GM19324 (cell line): Measurements from ENCODE around the gene PEX11B.

ENCODE experiments used
- ATAC-seq: cut with Tn5 transposase; IDR thresholded peaks from one replicate; pipeline ENCODE4 v1.9.1; 2021; ENCODE audit warnings: mild to moderate bottlenecking, moderate library complexity; ENCODE audit not compliant: unreplicated experiment, low FRiP score

Gene PEX11B

DNA sequence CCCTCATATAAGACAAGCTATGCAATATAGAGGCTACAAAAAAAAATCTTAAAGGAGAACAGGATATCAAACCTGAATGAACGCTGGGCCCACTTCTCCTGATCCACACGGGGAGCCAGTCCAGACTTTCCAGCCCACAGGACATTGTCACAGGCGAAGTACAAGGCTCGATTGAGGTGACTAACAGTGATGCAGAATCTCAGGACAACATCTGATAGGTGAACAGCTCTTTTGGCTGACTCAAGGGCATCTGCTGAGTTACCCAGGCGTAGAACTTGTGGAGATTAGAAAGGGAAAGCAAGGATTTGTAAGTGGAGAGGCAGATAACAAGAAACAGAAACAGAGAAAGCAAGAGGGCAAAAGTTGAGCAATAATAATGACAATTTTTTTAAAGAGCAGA, 1.8 kb downstream of the PEX11B start:
- ATAC-seq: no peak

DNA sequence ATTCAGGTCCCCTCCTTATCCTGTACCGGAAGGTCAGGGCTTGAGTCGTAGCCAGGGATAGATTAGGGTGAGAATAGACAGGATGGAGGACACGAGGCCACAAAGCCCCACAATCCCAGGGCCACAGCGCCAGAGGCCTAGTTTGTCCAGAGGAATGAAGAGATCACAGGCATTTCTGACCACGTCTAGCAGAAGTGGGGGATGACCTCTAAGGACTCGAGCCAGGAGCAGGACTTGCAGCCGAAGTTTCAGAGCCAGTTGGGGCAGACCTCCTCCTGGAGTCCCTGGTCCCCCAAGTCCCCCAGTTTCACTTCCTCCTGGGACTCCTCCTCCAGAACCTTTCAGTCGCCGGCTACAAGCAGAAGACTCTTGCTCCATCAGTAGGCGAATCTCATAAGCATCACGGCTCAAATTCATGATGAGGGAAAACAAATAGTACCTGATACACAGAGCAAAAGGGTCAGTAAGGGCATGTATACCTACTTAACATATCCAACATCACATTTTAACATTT, 6.3 kb downstream of the PEX11B start:
- no peak for ATAC-seq

DNA sequence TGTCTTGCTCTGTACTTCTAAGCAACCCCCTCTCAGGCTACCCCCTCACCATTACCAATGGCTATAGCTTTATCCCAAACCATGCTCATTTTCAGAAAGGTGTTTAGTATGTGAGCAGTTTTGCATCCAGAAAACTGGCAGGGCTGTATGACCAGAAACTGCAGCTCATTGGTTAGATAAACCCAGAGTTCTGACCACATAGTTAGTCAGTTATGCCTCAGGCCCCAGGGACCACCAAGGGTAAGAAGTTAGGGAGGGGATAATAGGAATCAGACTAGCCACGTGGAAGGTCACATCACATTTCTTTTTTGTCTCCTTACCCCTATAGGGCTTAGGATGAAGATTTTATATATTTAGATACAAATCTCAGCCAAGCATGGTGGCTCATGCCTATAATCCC, 9.9 kb downstream of the PEX11B start:
- ATAC-seq: no peak

DNA sequence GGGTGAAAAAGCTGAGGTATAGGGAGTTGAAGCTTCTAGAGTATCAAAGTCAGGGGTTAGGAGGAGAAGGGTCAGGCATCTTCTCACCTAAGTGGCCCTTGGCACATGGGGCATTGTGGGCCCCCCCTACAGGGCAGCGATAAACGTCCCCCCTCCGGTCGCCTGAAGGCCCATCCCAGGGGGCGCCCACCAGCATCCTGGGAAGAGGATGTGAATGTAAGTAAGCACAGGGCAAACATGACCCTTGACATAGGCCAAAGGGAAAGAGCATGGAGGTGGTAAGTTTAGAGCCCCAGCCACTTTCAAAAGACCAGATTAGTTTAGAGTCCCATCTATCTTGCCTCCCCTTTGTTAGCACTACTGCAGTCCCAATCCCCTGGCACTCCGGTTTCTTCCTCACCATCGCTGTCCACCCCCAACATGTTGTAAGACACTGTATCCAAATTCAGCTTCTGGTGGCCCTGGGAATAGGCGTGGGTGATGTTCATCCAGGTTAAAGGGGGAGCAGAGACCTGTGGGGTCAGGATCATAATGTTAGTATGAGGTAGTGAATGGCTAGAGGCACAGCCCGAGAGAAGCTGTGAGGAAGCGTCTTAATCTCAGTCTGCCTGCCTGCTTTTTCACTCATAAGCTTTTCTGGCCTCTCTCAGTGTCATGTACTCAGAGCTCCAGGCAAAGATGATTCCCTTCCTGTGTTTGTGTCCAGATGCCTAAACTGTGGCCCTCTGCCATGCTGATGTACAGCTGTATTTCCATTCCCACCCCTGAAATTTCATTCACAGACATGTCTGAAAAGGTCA, 11.4 kb downstream of the PEX11B start:
- ATAC-seq: no peak

DNA sequence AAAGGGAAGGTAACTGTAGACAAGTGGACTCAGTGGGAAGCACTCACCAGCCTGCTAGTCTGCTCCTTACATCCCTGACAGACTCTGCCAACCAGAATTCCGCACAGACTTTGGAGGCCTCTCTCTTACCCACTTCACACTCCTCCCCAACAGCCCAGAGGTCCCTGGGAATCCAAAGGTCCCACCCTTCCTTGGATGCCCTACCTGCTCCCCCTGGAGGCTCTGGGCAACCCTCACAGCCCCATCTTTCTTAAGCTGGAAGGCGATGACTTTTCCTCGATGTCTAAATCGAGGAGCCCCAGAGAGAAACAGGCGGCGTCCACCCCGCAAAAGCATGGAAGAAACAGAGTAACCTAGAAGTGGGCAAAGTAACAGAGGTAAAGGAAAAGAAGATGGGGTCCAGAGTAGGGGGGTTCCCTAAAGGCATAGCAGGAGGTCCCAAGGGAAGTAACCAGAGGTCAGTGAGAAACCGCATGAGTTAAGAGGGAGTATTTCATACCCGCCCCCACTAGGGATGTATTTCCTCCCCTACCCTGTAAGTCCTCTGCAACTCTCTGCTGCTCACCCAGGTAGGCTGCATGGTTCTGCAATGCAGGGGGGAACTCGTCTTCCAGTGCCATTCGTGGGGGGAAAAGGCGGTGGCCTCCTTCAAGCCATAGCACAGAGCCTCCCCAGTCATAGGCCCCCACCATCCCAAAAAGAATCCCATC, 17.1 kb downstream of the PEX11B start:
- ATAC-seq: no peak

DNA sequence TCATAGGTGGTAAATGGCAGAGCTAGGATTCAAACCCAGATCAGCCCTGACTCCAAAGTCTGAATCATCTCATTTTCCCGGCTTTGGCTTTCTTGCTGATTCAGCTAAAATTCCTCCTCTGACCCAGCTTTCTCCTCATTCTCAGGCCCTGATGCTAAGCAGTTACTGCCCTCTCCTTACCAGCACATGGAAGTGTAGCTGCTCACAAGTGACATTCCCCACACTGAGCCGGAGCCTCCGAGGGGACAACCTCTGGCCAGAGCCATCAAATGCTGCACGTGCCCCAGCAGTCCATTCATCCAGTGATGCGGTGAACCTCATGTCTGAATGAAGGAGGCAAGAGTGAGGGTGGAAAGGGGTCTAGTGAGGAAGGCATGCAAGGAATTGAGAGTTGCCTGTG, 19.8 kb downstream of the PEX11B start:
- ATAC-seq: no peak

DNA sequence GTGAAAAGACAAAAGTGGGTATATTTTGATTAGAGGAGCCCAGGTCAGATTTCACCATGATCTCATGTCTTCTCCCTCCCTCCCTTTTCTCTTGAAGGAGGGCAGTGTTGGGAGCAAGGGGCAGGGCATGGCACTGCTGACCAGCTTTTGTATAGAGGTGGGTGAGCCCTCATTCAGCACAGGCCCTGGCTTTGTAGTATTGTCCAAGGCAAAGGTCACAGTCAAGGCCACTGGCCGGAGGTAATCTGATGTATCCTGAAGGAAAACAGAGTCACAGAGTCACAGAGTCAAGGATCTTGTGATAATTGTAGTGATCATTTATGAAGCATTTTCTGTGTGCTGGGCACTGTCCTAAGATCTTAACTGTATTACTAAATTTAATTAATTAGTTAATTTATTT, 20.5 kb downstream of the PEX11B start:
- no peak for ATAC-seq

DNA sequence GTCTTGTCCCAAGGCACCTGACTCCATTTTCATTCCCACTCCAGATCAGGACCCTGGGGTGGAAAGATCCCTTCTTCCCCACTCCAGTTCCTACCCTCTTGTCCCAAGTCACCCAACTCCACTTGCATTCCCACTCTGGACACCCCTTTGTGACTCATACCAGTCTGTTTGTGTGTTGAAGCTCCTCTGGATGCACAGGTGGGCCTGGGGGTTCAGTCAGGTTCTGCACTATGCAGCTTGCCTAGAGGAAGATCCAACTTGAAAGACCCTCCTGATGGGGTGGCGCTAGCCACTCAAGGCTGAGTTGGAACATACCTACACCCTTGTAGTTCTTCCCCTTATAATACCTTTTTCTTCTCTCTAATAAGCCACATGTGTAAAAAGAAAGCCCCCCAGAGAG, 23.0 kb downstream of the PEX11B start:
- ATAC-seq: no peak

DNA sequence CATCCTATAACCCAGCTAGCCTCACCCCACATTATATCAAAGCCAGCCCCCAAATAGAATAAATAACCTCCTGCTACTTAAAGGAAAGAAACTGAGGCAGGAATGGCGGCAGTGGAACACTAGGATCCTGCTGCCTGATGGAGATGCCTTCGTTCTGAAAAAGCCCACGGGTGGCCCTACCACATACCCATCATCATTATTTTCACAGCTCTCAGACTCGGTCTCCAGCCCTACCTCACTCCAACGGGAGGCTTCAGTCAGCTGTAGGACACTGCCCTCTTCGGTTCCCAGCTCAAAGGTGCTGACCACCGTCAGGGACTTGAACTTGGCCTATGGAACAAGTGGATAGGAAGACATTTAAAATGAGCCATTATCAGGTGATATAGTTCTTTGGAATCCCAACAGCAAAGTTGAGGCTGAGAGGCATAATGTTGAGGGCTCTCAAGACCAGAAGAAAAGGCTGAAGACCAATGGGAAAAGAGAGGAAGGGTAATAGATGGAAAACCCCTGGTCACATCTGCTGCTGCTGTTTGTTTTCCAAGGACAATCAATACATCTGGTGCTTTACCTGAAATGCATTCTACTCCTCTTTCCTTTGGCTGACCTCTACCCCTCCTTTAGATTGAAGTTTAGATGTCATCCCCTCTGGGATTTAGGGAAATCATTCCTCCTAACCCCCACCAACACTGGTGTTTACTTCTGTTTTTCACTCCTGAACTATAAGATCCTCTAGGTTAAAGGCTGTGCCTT, 25.0 kb downstream of the PEX11B start:
- ATAC-seq: no peak

DNA sequence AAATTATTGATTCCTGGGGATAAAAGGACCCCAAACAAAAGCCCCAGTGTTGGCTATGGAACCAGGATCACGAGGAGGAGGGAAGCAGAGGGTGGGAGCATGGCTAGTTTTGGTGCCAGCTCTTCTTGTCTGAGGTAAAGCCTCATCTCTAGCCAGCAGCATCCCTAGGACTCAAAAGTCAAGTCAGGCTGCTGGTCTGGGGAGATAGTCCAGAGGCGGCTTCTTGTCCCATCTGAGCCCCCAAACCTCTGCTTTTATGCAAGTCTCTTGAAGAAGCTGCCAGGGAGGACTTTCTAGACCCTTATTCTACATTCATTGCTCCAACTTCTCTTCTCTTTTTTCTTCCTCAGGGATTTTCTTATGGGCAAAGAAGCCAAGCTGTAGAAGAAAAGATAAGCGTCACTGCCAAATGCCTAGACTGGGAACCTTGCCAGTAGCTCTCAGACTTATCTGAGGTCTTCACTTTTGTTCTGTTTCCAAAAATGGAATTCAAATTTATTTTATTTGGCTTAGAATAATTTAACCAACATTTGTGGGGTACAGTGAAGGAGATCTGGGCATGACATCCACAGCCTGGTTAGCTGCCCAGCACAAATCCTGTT, 25.9 kb downstream of the PEX11B start:
- ATAC-seq: no peak

DNA sequence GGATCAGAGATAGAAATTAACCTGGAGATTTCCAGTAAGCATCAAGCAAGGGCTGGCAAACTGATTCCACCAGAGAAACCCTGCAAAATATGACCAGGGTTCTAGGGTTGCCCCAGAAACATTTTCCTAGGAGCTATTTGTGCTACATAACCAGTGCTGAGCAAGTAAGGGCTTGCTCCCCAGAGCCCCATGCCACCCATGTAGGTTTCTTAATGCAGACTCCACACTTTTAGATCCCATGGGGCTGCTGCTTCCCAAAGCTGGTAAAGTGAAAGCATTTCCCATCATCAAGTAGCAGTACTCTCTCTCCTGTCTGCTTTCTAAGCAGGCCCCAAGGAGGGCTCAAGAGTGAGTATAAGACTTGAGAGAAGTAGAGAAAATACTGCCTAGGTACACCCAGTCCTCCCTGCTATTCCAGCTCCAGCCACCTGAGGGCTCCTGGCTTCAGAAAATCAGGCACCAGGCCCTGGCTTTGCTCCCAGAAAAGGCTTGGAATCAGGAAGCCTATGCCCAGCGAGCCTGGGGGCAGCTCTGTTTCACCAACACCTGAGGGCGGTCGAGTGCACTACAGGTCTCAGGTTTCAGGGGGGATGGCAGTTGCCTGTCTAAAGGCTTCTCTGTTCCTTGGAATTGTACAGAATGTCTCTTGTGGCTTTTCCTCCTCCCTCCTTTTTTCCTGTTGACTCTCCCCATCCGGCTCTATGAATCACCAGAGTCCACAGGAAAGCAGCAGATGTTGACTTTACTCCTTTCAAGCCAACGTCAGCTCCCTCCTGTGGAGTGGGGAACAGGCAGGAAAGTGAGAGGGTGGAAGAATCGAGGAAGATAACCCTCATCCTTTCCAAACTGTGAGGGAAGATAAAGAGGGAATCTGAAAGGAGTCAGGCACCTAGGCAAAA, 26.7 kb downstream of the PEX11B start:
- ATAC-seq: no peak

DNA sequence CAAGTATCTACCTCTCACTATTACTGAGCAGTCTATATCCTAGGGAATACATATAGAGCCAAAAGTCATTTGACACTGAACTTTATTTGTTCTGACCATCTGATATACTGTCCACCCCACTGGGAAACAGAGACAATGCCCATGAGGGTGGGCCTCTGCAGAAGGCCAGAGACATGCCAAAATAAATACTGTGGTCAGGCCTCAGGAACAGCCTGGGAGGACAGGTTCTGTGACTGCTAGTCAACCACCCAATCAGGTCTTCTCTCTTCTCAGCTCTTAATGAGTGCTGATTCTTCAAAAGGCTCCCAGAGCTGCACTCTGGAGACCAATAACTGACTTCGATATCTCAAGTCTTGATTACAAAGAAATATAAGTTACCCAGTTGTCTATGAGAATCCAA, 27.4 kb downstream of the PEX11B start:
- ATAC-seq: no peak

DNA sequence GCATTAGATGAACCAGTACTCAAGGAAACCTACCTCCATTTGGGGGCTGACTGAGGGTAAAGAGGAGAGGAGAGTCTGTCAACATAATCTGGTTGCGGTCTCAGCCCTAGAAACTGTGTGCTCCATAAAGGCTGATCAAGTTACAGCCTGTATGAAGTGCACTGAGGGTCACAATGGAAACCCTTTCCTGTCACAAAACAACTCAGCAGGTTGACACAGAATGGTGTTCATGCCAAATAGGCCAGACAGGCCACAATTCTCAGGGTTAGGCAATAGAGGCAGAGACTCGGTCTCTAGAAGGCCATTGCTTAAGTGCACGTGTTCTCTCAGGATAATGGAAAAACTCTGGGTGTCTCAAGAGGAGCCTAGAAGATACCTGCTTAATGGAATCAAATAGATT, 28.8 kb downstream of the PEX11B start:
- ATAC-seq: no peak

DNA sequence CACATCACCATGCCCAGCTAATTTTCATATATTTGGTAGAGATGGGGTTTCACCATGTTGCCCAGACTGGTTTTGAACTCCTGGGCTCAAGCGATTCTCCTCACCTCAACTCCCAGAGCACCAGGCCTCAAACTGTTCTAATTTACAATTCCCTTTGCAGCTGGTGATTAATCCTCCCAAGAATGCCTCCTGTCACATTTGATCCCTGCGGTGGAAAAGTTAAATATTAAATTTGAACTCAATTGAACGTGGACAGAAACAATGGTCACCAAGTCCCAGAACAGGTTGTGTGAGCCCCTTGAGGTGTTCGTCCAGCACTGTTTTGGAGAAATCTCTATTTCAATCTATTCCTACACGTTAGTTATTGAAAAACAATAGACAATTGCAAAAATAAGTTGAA, 30.9 kb downstream of the PEX11B start:
- ATAC-seq: no peak

DNA sequence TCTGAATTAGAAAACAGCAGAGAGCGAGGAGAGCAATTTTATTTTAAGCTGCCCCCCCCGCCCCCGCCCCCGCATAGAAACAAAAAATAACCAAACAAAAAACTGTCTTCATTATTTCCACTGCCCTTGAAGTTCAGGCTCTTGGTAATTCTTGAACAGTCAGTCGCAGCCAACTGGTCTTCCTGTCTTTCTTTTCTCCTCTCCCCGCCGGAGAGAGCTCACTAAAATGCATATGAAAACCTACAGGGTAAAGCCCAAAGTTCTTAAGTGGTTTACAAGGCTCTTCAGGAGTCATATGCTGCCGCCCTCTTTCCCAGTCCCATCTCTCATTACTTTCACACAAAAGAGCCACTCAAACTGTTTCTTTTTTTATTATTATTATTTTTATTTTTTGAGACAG, 31.7 kb downstream of the PEX11B start:
- no peak for ATAC-seq

DNA sequence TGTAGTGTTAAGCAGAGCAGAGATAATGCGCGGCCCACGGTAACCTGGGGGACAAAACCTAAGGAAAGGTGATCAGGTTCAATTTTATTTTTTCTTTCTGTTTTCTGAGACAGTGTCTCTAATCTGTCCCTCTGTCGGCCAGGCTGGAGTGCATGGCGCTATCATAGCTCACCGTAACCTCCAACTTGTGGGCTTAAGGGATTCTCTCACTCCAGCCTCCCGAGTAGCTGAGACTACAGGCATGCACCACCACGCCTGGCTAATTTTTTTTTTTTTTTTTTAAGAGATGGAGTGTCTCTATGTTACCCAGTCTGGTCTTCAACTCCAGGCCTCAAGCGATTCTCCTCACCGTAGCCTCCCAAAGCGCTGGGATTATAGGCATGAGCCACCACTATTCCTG, 32.1 kb downstream of the PEX11B start:
- ATAC-seq: no peak

DNA sequence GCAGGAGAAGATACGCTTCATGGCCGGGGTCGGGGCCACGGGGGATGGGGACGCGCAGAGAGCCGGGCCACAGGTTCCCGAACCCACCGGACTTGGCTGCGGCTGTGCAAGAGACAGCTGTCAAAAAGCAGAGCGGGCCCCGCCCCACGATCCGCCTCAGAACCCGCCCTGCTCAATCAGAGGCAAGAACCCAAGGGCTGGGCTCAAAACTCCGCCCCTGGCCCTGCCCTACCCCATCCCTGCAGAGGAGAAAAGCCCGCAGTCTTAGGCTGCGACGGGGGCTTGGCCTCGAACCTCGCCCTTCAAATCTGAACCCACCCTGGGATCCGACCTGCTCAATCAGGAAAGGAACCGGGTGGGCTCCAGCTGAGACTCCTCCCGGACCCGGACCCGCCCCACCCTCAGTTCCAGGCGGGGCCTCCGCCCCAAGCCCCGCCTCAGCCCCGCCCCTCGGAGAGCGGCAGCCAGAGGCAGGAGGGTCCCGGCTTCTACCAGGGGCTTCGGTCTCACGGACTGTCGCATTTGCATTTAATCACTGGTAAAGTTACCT, 32.7 kb downstream of the PEX11B start, which contains the start of gene ANKRD35:
TSS of gene ANKRD35 (minus strand) at position 129 of the 550 bp plus-strand sequence. CDS start at position 21, 108 bp downstream.
- peak; percentile 99 for ATAC-seq

DNA sequence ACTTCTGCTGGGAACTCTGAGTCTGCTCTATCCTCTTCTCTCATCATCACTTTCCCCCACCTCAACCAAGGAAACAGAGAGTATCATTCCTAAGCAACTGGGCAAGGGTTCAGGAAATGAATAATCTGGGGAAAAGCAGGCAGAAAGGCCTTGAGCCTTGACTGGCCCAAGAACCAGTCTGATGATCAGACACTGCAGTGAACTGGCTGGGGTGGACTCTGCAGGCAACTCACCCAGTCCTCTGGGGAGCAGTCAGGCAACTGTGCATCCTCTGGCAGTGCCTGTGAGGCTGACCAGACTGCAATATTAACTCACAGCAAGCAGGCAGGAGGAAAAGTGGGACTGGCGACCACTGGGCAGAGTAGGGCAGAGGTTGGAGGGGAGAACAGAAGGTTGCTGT, 33.8 kb downstream of the PEX11B start:
- ATAC-seq: no peak

DNA sequence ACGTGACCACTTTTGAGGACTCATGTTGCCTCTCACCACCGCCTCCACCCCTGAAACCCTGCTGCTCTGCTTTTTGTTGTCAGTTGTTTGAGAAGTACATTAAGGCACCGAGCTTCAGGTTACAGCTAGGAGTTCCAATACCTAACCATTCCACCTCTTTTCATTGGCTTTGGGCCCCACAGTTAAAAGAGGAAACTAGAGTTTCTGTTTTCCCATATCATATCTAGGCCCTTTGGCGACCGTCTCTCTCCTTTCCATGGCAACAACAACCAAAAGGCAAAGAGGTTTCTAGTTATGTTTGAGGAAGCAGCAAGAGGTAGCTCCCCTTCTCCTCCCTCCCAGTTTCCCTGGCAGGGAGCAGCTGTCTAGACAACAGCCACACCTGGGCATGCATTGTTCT, 38.7 kb downstream of the PEX11B start:
- no peak for ATAC-seq
